ENCODE measurements around the gene FAM234B. TPM values are rescaled to one million over a fixed set of nuclear protein-coding genes. Genes with fewer than 3 reads are reported as not detected.

FAM234B gene
- total and polyA plus RNA-seq, 2 experiments from 2014 or later = 9.5 to 21.1 TPM

DNA sequence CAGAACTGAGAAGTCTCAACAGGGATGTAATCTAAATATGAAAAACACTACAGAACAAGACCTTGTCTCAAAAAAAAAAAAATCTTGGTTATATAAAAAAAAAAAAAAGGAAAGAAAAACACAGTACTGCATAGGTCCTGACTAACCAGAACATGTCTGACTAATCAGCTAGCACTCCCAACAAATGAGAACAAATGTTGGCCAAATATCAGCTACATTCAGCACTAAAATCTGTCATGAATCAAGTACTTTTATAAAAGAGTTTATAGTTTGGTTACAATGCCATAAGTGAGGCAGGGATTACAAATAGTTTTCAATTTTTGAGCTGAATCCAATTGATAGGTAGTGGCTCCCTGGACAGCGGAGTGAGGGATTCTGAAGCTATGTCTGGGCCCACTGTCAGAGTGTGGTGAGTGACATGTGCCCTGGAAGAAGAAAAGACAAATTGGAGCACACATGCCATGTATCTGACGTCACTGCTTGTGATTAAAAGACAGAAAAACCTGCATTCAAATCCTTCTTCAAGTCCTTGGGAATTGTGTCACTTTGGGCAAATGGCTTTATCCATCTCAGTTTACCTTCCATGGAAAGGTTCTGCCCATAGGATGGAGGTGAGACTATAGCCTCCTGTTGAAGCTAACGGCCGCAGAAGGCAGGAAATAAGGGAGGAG is 5.6 kb upstream of the FAM234B start:
- no peak for DNase-seq (ENCODE audit: low spot score)
- no peaks in the 10 kb centered on the region for H3K9me2 ChIP-seq (ENCODE audit: insufficient read depth)
- no peaks in the 10 kb centered on the region for H3F3A ChIP-seq (replicated peaks; ENCODE audit: low read depth)
- Mint-ChIP-seq H3K36me3 (ENCODE audit: low read depth) (no peaks in the 10 kb centered on the region), H3K4me3 (no peak overlapping the region), H3K9me3 (no peaks in the 10 kb centered on the region), H3K27me3 (ENCODE audit: insufficient read depth, low read depth, poor library complexity) (no peaks in the 10 kb centered on the region), H3K4me1 (peaks cover 23% of the 10 kb centered on the region), H3K27ac (no peak overlapping the region)
- peaks cover 7% of the 10 kb centered on the region for H3K27me3 ChIP-seq (ENCODE audit: insufficient read depth)
- H3K79me2 ChIP-seq (replicated peaks; ENCODE audit: insufficient read depth) = no peaks in the 10 kb centered on the region
- H2AFZ ChIP-seq = no peak overlapping the region
- no peak overlapping the region for H3K4me3 ChIP-seq
- H3K36me3 ChIP-seq (ENCODE audit: insufficient read depth) = no peaks in the 10 kb centered on the region
- H4K20me1 ChIP-seq (replicated peaks; ENCODE audit: insufficient read depth) = no peaks in the 10 kb centered on the region
- TF ChIP-seq EZH2 (IDR thresholded peaks at IDR 0.05; ENCODE audit: low read depth, unreplicated experiment) (no peak), ETS1 (IDR thresholded peaks at IDR 0.05) (no peak), JUNB (IDR thresholded peaks at IDR 0.05; ENCODE audit: unreplicated experiment) (no peak), ZNF462 (CRISPR knock-in tag; IDR thresholded peaks at IDR 0.05) (no peak), NANOG (IDR thresholded peaks at IDR 0.05; ENCODE audit: borderline replicate concordance) (no peak), CREB1 (CRISPR knock-in tag; IDR thresholded peaks at IDR 0.05; ENCODE audit: low read depth) (no peak), POLR2AphosphoS5 (IDR thresholded peaks at IDR 0.05; ENCODE audit: low read depth) (no peak), STAT1 (IDR thresholded peaks at IDR 0.05; ENCODE audit: unreplicated experiment) (no peak), ZNF114 (CRISPR knock-in tag; IDR thresholded peaks at IDR 0.05) (no peak)
- TF ChIP-seq, protein P1, sequence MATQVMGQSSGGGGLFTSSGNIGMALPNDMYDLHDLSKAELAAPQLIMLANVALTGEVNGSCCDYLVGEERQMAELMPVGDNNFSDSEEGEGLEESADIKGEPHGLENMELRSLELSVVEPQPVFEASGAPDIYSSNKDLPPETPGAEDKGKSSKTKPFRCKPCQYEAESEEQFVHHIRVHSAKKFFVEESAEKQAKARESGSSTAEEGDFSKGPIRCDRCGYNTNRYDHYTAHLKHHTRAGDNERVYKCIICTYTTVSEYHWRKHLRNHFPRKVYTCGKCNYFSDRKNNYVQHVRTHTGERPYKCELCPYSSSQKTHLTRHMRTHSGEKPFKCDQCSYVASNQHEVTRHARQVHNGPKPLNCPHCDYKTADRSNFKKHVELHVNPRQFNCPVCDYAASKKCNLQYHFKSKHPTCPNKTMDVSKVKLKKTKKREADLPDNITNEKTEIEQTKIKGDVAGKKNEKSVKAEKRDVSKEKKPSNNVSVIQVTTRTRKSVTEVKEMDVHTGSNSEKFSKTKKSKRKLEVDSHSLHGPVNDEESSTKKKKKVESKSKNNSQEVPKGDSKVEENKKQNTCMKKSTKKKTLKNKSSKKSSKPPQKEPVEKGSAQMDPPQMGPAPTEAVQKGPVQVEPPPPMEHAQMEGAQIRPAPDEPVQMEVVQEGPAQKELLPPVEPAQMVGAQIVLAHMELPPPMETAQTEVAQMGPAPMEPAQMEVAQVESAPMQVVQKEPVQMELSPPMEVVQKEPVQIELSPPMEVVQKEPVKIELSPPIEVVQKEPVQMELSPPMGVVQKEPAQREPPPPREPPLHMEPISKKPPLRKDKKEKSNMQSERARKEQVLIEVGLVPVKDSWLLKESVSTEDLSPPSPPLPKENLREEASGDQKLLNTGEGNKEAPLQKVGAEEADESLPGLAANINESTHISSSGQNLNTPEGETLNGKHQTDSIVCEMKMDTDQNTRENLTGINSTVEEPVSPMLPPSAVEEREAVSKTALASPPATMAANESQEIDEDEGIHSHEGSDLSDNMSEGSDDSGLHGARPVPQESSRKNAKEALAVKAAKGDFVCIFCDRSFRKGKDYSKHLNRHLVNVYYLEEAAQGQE (IDR thresholded peaks at IDR 0.05; ENCODE audit: unreplicated experiment) = no peak
- no peak for ATAC-seq
- peaks cover 2% of the 10 kb centered on the region for H3K4me1 ChIP-seq (ENCODE audit: insufficient read depth)
- H3K27ac ChIP-seq (ENCODE audit: low read depth) = no peak overlapping the region
- H3K4me2 ChIP-seq = no peak overlapping the region

All from GM23338 (cell line).